Cardiac muscle cell (in vitro differentiated cells and primary cell): ENCODE measurements around the gene SLC17A2. TPM values are rescaled to one million over a fixed set of nuclear protein-coding genes. Genes with fewer than 3 reads are reported as not detected.

Source experiments
- DNase-seq, 2 donors: peaks; one replicate each; pipeline versions ENCODE4 v3.0.0 to v3.0.0-alpha.2; 2010 to 2017; ENCODE audit warnings: low read depth in 1 of 2, low spot score in 1 of 2
- H3K27ac ChIP-seq: fragments of 200-600 bp; sonication (generic); 2 replicates; pipeline ENCODE4 v1.5.1; 2016
- H3K27me3 ChIP-seq: fragments of 200-600 bp; sonication (generic); 2 replicates; pipeline ENCODE4 v1.6.0; 2016; ENCODE audit warnings: control low read depth
- H3K36me3 ChIP-seq: fragments of 200-600 bp; sonication (generic); 2 replicates; pipeline ENCODE4 v1.5.1; 2016; ENCODE audit warnings: control low read depth
- H3K4me1 ChIP-seq: fragments of 200-600 bp; sonication (generic); 2 replicates; pipeline ENCODE4 v1.8.1; 2017; ENCODE audit warnings: low read depth, mild to moderate bottlenecking, mixed run types
- H3K4me3 ChIP-seq: fragments of 200-600 bp; sonication (generic); 2 replicates; pipeline ENCODE4 v1.5.1; 2016; ENCODE audit warnings: mild to moderate bottlenecking
- H3K9me3 ChIP-seq: fragments of 200-600 bp; sonication (generic); 2 replicates; pipeline ENCODE4 v1.5.1; 2017; ENCODE audit warnings: low read depth, mild to moderate bottlenecking, control low read depth
- polyA plus RNA-seq: library from polyadenylated mRNA; unstranded; fragments of >200 nt; fragmentation: Nextera tagmentation; extraction: Ambion mirVana; gene quantifications from 2 replicates; pipeline ENCODE4 v1.2.1, GENCODE V29; 2016
- total RNA-seq: library from RNA; depleted of rRNA; stranded (reverse); fragments of >200 nt; gene quantifications from 2 replicates; pipeline ENCODE4 v1.2.3, GENCODE V29; 2016
- TF ChIP-seq, protein P1 (sequence below): IDR thresholded peaks from 2 replicates; pipeline ENCODE4 v1.5.1; 2012; ENCODE audit warnings: low read depth, mild to moderate bottlenecking, low read length

SLC17A2 gene
- total and polyA plus RNA-seq, 2 experiments from 2014 or later: not detected

DNA sequence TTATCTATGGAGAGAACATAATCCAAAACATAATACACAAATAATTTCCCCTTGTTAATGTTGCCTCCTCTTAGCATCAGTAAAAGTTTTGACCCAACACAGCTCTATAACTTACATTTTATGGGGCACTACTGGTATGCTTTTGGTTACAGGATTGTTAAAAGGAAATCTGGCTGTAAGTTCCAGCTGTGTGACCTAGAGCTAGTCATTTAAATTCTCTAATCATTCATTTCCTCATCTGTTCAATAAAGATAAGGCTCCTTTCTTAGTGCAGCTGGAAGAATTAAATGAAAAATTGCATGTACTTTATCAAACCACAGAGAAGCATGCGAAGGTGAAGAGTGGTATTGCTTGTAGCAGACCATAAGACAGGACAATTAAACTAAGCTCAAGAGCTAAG, 4.6 kb downstream of the SLC17A2 start:
- H3K27ac ChIP-seq: no peak overlapping the region
- no peak for DNase-seq
- no peaks in the 10 kb centered on the region for H3K9me3 ChIP-seq
- TF ChIP-seq, protein P1, sequence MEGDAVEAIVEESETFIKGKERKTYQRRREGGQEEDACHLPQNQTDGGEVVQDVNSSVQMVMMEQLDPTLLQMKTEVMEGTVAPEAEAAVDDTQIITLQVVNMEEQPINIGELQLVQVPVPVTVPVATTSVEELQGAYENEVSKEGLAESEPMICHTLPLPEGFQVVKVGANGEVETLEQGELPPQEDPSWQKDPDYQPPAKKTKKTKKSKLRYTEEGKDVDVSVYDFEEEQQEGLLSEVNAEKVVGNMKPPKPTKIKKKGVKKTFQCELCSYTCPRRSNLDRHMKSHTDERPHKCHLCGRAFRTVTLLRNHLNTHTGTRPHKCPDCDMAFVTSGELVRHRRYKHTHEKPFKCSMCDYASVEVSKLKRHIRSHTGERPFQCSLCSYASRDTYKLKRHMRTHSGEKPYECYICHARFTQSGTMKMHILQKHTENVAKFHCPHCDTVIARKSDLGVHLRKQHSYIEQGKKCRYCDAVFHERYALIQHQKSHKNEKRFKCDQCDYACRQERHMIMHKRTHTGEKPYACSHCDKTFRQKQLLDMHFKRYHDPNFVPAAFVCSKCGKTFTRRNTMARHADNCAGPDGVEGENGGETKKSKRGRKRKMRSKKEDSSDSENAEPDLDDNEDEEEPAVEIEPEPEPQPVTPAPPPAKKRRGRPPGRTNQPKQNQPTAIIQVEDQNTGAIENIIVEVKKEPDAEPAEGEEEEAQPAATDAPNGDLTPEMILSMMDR: no peak
- no peak overlapping the region for H3K4me3 ChIP-seq
- H3K27me3 ChIP-seq: no peaks in the 10 kb centered on the region
- H3K4me1 ChIP-seq: no peaks in the 10 kb centered on the region
- H3K36me3 ChIP-seq: no peaks in the 10 kb centered on the region

DNA sequence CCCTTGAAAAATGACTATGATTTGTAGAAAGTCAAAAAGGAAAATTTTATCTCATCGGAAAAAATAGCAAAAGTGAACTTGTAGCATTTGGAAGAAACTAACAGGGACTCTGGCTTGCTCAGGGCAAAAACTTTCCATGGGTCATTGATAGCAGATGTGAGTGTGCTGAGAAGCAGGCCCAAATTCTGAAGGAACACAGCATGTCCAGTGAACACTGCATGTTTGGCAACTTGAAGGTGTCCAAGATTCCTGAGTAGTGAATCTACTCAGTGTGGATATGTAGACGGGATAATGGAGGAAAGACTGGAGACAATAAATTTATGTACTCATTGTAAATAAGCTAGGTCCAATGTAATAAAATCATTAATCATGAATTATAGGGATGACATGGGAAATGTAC, 8.2 kb downstream of the SLC17A2 start:
- Histone ChIP-seq H3K4me3 (no peak overlapping the region), H3K27ac (no peak overlapping the region), H3K27me3 (no peaks in the 10 kb centered on the region), H3K9me3 (no peaks in the 10 kb centered on the region), H3K36me3 (no peaks in the 10 kb centered on the region), H3K4me1 (no peaks in the 10 kb centered on the region)
- TF ChIP-seq, protein P1: no peak
- peak in 1 of 2 donors; percentile 52 for DNase-seq

DNA sequence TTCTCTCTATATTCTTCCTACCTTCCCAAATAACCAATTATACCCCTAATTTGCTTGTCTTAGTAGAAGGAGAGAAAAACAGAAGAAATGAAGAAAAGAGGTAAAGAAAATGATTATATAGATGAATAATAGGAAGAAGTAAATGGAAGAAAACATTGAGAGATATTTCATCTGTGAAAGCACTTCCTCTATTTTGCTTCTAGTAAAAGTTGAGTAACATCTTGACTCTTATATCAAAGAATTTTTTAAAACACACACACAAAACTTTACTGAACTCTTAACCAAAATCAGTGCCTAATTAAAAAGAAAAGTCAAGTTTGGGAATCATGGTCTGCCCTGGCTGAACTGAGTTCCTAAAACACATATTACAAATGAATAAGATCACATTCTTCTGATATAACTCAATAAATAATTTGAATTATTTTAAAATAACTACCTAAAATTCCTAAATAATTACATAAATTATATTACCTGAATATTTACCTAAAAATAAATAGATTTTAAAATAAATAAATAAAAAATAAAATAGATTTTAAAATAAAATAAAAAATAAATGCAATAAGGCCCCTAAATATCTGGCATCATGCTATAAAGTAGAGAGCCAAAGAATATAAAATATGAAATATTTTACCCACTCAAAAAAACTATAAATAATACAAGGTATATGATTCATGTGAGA, 8.8 kb downstream of the SLC17A2 start:
- TF ChIP-seq, protein P1: no peak

DNA sequence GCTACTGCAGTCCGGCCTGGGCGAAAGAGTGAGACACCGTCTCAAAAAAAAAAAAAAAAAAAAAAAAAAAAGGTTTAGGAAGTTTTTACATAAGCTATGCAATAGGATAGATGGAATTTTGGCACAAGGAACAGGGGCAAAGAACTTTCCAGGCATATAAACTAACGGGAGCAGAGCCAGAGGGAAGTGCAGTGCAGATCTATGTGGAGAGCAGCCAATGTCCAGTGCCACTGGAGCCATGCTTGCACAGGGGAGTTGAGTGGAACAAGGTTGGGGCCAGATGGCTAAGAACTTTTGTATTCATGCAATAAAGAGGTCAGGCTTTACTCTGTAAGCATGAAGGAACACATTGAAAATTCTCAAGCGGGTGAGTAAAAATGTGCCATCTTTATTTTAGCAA, 10.8 kb downstream of the SLC17A2 start:
- H3K4me3 ChIP-seq: no peak overlapping the region
- H3K4me1 ChIP-seq: no peaks in the 10 kb centered on the region
- no peak for DNase-seq
- H3K27ac ChIP-seq: no peak overlapping the region
- TF ChIP-seq, protein P1: no peak
- no peaks in the 10 kb centered on the region for H3K9me3 ChIP-seq
- no peaks in the 10 kb centered on the region for H3K36me3 ChIP-seq
- no peaks in the 10 kb centered on the region for H3K27me3 ChIP-seq

More for the DNA sequence above, 8.8 kb downstream of the SLC17A2 start:
- no peak for DNase-seq
- Histone ChIP-seq H3K27ac (no peak overlapping the region), H3K4me1 (no peaks in the 10 kb centered on the region), H3K4me3 (no peak overlapping the region), H3K27me3 (no peaks in the 10 kb centered on the region), H3K9me3 (no peaks in the 10 kb centered on the region), H3K36me3 (no peaks in the 10 kb centered on the region)

DNA sequence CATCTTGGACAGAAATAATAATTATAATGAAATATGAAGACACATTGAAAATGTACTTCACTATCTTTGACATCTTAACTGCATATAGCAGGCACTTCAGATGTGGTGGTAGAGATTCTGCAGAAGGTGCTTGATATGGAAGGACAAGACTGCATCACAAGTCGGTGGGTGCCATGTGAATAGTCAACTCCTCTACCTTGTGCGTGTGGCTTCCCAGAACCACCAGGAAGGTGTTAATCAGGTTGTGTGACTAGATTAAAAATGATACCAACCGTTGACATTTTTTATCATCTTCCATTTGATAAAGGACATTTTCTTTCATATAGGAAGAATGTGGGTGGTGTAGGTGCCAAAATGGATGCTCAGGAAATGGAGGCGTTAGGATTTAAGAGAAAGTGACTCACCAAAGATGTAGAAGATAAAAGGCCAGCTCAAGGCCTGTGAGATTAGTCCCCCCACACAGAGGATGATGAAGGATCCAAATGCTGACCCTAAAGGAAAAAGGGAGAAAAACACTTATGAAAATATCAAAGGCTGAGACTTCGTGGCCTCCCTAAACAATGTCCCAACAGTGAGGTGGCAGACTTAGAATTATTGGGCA, 12.3 kb downstream of the SLC17A2 start:
- no peak for DNase-seq
- Histone ChIP-seq H3K27me3 (no peaks in the 10 kb centered on the region), H3K9me3 (no peaks in the 10 kb centered on the region), H3K4me1 (no peaks in the 10 kb centered on the region), H3K36me3 (no peaks in the 10 kb centered on the region), H3K27ac (no peak overlapping the region), H3K4me3 (no peak overlapping the region)
- TF ChIP-seq, protein P1: no peak
